T-helper 2 cell treated with Interferon-gamma antibody and Interleukin-4, amounts not matched to agents 5 μg/mL and 100 μg/mL, for 36 hours (primary cell): Measurements from ENCODE around the gene DBP.

Experiments
- DNase-seq: peaks from one replicate; pipeline ENCODE4 v3.0.0; 2021; ENCODE audit warnings: low spot score
- H3K27ac Mint-ChIP-seq: one replicate; pipeline ENCODE4 v1.8.0; 2021; ENCODE audit warnings: mild to moderate bottlenecking, mixed read lengths
- H3K27me3 Mint-ChIP-seq: one replicate; pipeline ENCODE4 v1.8.0; 2021; ENCODE audit warnings: low read depth, mixed read lengths
- H3K36me3 Mint-ChIP-seq: one replicate; pipeline ENCODE4 v1.8.0; 2021; ENCODE audit warnings: low read depth, mixed read lengths
- H3K4me1 Mint-ChIP-seq: one replicate; pipeline ENCODE4 v1.8.0; 2021; ENCODE audit warnings: low read depth, mixed read lengths
- H3K4me3 Mint-ChIP-seq: one replicate; pipeline ENCODE4 v1.8.0; 2022; ENCODE audit warnings: mild to moderate bottlenecking, moderate library complexity, mixed read lengths
- H3K9me3 Mint-ChIP-seq: one replicate; pipeline ENCODE4 v1.8.0; 2021; ENCODE audit warnings: mixed read lengths

The DBP gene

DNA sequence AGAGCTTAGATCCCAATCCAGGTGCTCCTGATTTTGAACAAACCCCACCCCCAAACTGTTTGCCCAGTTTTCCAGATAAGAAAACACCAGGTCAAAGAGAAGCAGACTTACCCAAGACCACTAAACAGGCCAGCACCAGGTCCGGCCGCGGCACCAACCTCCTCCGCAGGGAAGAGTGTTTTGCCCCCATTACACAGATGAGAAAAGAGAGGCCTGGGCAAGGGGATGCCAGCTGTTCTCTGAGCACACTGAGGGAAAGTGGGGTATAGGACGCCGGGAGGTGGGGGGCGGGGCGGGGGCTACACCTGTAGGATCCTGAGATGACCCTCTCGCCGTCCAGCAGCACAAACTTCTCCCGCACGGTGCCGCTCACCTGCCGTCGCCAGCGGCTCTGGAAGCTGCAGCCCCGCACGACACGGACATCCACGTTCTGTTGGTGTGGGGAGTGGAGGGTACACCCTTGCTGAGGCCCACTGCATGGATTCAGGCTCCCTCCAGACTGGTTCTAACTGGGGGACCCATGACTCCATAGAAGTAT lies 27.5 kb downstream of the DBP start:
- H3K36me3 Mint-ChIP-seq = no peaks in the 10 kb centered on the region
- DNase-seq = no peak
- no peak overlapping the region for H3K27ac Mint-ChIP-seq
- no peak overlapping the region for H3K4me3 Mint-ChIP-seq
- H3K4me1 Mint-ChIP-seq = peaks cover 4% of the 10 kb centered on the region
- H3K9me3 Mint-ChIP-seq = no peaks in the 10 kb centered on the region
- H3K27me3 Mint-ChIP-seq = no peaks in the 10 kb centered on the region

DNA sequence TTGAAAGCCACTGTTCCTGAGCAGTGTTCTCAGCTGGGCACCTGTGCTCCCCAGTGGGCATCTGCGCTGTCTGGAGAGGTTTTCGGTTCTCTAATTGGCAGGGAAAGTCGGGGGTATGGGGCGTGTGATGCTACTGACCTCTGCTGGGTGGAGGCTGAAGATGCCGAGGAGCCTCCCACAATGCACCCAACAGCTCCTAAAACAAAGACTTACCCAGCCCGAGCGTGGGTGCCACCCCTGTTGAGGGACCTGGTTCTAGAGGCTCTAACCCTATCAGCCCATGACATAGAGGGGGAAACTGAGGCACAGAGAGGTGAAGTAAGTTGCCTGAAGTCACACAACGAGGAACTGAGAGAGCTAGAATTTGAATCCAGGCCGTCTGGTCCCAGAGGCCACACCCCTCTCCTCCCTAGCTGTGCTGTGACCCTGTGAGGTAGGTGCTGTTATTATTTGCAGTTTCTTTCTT lies 28.3 kb downstream of the DBP start:
- Mint-ChIP-seq H3K4me3 (no peak overlapping the region), H3K27ac (peak overlapping the region; percentile 55), H3K36me3 (no peaks in the 10 kb centered on the region), H3K27me3 (no peaks in the 10 kb centered on the region), H3K9me3 (no peaks in the 10 kb centered on the region), H3K4me1 (peaks cover 4% of the 10 kb centered on the region)
- no peak for DNase-seq

DNA sequence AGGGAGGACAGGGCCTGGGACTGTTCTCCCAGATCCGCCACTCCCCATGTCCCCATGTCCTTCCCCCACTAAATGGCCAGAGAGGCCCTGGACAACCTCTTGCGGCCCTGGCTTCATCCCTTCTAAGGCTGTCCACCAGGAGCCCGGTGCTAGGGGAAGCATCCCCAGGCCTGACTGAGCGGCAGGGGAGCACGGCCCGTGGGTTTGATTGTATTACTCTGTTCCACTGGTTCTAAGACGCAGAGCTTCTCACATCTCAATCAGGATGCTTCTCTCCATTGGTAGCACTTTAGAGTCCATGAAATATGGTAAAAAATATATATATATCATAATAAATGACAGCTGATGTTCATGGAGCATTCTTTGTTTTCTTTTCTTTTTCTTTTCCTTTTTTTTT lies 29.8 kb downstream of the DBP start:
- no peak for DNase-seq
- Mint-ChIP-seq H3K27me3 (no peaks in the 10 kb centered on the region), H3K27ac (no peak overlapping the region), H3K4me3 (no peak overlapping the region), H3K9me3 (no peaks in the 10 kb centered on the region), H3K36me3 (no peaks in the 10 kb centered on the region), H3K4me1 (peaks cover 4% of the 10 kb centered on the region)

DNA sequence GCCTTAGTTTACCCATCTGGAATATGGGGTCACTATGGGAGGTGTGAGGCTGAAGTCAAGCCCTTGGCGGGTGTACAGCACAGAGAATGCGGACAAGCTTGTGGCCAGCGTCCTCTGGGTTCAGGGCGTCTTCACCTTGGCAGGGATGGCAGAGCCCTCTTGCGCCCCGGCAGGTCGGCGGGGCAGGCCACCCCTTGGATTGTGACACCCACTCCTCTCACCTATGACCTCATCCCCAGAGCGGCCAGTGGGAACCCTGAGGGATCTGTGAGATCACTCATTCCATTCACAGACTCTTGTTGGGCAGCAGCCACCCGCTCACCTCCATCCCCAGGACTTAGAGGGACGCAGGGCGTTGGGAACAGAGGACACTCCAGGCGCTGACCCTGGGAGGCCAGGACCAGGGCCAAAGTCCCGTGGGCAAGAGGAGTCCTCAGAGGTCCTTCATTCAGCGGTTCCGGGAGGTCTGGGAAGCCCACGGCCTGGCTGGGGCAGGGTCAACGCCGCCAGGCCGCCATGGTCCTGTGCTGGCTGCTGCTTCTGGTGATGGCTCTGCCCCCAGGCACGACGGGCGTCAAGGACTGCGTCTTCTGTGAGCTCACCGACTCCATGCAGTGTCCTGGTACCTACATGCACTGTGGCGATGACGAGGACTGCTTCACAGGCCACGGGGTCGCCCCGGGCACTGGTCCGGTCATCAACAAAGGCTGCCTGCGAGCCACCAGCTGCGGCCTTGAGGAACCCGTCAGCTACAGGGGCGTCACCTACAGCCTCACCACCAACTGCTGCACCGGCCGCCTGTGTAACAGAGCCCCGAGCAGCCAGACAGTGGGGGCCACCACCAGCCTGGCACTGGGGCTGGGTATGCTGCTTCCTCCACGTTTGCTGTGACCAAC lies 30.5 kb downstream of the DBP start, which contains the start of gene SPACA4:
Gene SPACA4 (plus strand): TSS at position 280 of the 896 bp plus-strand sequence. CDS start 237 bp downstream, at position 517.
- no peak within 1 kb of the TSS for H3K27ac Mint-ChIP-seq
- H3K27me3 Mint-ChIP-seq = no peaks in the 10 kb centered on the region
- no peak for DNase-seq
- H3K4me3 Mint-ChIP-seq = no peak within 1 kb of the TSS
- H3K9me3 Mint-ChIP-seq = no peaks in the 10 kb centered on the region
- no peaks in the 10 kb centered on the region for H3K36me3 Mint-ChIP-seq
- H3K4me1 Mint-ChIP-seq = peaks cover 4% of the 10 kb centered on the region

DNA sequence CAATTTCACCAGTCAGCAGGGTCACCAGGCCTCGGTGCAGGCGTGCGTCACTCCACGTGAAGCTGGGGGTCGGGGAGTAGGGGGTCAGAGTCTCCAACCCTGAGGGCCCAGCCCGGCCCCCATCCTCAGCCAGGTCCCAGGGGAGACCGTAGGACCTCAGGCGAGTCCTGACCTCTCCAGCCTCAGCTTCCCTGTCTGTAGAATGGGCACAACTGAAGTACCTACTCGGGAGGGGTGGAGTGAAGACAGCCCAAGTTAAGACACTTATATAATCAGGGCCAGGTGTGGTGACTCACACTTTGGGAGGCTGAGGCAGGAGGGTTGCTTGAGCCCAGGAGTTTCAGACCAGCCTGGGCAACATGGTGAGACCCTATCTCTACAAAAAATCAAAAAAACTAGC lies 33.3 kb downstream of the DBP start:
- Mint-ChIP-seq H3K4me3 (no peak overlapping the region), H3K9me3 (no peaks in the 10 kb centered on the region), H3K27ac (no peak overlapping the region), H3K27me3 (no peaks in the 10 kb centered on the region), H3K4me1 (peaks cover 3% of the 10 kb centered on the region), H3K36me3 (no peaks in the 10 kb centered on the region)
- DNase-seq = no peak

DNA sequence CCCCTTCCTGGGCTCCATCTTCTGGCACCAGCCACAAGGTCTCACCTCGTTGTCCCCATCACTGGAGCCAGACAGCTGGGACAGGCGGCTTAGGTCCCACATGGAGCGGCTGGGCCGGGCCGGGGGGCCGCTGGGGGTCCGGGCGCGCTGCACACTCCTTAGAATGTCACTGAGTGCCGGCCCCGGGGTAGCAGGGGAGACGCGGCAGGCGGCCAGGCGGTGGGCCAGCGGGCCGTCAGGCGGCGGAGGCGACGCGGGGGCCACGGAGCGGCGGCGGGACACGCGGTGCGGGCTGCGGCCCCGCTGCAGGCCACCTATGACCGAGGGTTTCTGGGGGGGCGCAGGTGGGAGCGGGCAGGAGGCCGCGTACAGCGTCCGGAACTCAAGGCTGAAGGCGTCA lies 33.7 kb downstream of the DBP start:
- no peak overlapping the region for H3K27ac Mint-ChIP-seq
- no peaks in the 10 kb centered on the region for H3K36me3 Mint-ChIP-seq
- no peaks in the 10 kb centered on the region for H3K27me3 Mint-ChIP-seq
- H3K4me1 Mint-ChIP-seq = no peaks in the 10 kb centered on the region
- H3K9me3 Mint-ChIP-seq = no peaks in the 10 kb centered on the region
- no peak overlapping the region for H3K4me3 Mint-ChIP-seq
- DNase-seq = no peak

DNA sequence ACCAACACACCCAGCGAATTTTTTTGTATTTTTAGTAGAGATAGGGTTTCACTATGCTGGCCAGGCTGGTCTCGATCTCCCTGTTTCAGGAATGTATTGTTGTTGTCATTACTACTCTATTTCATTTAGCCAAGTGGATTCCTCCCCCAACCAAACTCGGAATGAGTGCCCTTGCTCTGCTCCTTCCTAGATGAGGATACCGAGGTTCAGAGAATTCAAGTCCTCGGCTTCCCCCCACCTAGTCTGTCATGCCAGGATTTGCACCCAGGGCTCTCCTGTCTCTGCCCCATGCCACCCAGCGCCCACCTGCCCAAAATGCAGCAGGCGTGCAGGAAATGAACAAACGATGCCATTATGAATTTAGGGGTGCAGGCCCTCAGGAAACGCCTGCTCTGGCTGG lies 34.2 kb downstream of the DBP start:
- Mint-ChIP-seq H3K27ac (no peak overlapping the region), H3K9me3 (no peaks in the 10 kb centered on the region), H3K4me3 (no peak overlapping the region), H3K36me3 (no peaks in the 10 kb centered on the region), H3K27me3 (no peaks in the 10 kb centered on the region), H3K4me1 (no peaks in the 10 kb centered on the region)
- no peak for DNase-seq

DNA sequence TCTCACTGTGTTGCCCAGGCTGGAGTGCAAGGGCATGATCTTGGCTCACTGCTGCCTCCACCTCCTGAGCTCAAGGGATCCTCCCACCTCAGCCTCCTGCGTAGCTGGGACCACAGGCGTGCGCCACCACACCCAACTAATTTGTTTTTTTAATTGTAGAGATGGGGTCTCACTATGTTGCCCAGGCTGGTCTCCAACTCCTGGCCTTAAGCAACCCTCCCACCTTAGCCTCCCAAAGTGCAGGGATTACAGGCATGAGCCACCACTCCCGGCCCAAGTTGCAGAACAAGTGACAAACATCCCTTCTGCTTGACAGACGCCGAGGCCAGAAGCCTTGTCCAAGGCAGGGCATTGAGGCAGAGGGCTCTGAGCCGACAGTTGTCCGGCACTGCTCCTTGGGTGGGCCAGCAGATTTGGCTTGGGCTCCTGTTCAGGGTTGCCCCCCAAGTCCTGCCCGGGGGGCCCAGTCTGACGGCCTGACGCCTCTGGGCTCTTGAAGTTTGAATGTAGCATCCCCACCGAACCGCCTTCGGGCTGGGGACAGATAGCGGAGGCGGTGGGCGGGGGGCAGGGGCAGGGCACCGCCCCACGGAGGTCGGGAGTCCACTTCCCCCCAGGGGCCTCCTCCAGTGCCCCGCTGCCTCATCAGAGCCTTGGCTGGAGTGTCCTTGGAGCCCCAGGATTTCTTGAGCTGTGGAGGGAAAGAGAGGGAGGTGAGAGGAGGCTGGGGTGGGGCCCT lies 36.3 kb downstream of the DBP start:
- Mint-ChIP-seq H3K27me3 (no peaks in the 10 kb centered on the region), H3K4me1 (peaks cover 2% of the 10 kb centered on the region), H3K27ac (no peak overlapping the region), H3K4me3 (no peak overlapping the region), H3K36me3 (no peaks in the 10 kb centered on the region), H3K9me3 (no peaks in the 10 kb centered on the region)
- DNase-seq = no peak

DNA sequence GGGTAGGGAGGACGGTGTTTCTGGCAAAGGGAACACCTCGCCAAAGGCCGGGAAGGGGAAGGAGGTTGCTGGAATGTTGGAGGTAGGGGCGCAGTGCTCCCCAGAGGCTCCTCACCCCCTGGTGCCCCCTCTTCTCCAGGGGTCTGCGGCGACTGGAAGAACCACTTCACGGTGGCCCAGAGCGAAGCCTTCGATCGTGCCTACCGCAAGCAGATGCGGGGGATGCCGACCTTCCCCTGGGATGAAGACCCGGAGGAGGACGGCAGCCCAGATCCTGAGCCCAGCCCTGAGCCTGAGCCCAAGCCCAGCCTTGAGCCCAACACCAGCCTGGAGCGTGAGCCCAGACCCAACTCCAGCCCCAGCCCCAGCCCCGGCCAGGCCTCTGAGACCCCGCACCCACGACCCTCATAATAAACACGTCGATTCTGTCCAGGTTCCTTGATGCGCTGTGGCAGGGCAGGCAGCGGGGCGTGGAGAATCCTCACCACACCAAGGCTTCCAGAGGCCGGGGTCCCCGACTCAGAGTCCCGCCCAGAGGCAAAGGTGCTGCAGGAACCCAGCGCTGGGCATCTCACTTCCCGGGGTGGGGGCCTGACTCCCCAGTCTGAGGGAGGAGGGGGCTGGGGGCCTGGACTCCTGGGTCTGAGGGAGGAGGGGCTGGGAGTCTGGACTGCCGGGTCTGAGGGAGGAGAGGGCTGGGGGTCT lies 38.0 kb downstream of the DBP start:
- H3K27ac Mint-ChIP-seq = no peak overlapping the region
- no peaks in the 10 kb centered on the region for H3K36me3 Mint-ChIP-seq
- H3K4me3 Mint-ChIP-seq = no peak overlapping the region
- peaks cover 4% of the 10 kb centered on the region for H3K4me1 Mint-ChIP-seq
- DNase-seq = no peak
- no peaks in the 10 kb centered on the region for H3K9me3 Mint-ChIP-seq
- H3K27me3 Mint-ChIP-seq = no peaks in the 10 kb centered on the region

DNA sequence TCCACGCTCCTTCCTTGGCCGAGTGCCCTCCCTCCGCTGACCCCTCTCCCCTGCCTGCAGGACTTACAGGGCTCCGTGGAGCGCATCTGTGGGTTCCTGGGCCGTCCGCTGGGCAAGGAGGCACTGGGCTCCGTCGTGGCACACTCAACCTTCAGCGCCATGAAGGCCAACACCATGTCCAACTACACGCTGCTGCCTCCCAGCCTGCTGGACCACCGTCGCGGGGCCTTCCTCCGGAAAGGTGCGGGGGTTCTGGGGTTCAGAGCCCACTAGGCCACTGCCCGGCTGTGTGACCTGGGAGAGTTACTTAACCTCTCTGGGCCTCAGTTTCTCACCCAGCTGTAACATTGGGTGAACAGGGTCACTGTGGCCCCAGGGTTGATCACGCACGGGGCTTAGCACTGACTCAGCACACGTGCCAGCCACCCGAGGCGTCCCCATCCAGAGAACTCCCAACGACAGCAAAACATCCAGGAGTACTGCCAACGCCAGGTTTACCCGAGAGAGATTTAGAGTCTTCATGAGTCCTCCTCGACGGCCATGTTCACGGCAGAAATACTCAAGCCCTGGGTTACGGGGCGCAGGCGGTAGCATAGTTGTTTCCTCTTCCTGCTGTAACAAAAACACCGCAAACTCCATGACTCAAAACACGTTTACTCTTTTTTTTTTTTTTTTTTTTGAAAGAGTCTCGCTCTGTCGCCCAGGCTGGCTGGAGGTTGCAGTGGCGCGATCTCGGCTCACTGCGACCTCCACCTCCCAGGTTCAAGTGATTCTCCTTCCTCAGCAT lies 40.3 kb downstream of the DBP start:
- H3K27me3 Mint-ChIP-seq = no peaks in the 10 kb centered on the region
- DNase-seq = peak; percentile 36
- peaks cover 4% of the 10 kb centered on the region for H3K4me1 Mint-ChIP-seq
- no peaks in the 10 kb centered on the region for H3K36me3 Mint-ChIP-seq
- peak overlapping the region; percentile 77 for H3K27ac Mint-ChIP-seq
- peak overlapping the region; percentile 75 for H3K4me3 Mint-ChIP-seq
- H3K9me3 Mint-ChIP-seq = no peaks in the 10 kb centered on the region

DNA sequence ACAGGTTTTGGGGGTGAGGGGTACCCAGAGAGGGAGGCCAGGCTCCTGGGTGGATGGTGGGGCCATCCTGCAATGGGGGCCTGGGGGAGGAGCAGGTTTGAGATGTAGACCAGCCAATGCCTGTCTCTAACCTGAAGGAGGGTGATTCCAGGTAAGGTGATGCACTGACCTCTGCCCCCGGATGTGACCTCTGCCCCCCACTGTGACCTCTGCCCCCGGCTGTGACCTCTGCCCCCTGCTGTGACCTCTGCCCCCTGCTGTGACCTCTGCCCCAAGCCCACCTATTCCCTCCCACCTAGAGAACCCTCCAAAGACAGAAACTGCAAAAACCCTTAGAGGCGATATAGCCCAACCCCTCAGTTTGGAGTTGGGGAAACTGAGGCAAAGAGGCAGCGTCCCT lies 40.9 kb downstream of the DBP start:
- peak overlapping the region; percentile 77 for H3K27ac Mint-ChIP-seq

DNA sequence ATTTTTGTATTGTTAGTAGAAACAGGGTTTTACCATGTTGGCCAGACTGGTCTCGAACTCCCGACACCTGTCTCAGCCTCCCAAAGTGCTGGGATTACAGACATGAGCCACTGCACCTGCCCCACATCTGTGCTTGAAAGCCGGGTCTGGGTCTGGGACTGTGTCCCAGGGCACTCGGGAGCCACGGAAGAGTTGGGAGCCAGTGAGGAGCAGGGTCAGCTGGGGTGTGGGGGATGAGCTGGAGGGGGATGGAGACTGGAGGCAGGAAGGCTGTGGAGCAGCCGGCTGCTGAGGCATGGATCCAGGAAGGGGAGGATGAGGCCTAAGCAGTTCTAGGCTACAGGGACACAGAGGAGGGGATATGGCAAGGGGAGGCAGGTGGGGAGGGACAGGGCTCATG lies 41.3 kb downstream of the DBP start:
- Mint-ChIP-seq H3K27ac (peak overlapping the region; percentile 77), H3K27me3 (no peaks in the 10 kb centered on the region), H3K4me3 (peak overlapping the region; percentile 75), H3K36me3 (no peaks in the 10 kb centered on the region), H3K4me1 (peaks cover 6% of the 10 kb centered on the region), H3K9me3 (no peaks in the 10 kb centered on the region)
- DNase-seq = no peak

More for the DNA sequence above, 40.9 kb downstream of the DBP start:
- H3K9me3 Mint-ChIP-seq = no peaks in the 10 kb centered on the region
- peaks cover 6% of the 10 kb centered on the region for H3K4me1 Mint-ChIP-seq
- no peak for DNase-seq
- peak overlapping the region; percentile 75 for H3K4me3 Mint-ChIP-seq
- H3K27me3 Mint-ChIP-seq = no peaks in the 10 kb centered on the region
- H3K36me3 Mint-ChIP-seq = no peaks in the 10 kb centered on the region

DNA sequence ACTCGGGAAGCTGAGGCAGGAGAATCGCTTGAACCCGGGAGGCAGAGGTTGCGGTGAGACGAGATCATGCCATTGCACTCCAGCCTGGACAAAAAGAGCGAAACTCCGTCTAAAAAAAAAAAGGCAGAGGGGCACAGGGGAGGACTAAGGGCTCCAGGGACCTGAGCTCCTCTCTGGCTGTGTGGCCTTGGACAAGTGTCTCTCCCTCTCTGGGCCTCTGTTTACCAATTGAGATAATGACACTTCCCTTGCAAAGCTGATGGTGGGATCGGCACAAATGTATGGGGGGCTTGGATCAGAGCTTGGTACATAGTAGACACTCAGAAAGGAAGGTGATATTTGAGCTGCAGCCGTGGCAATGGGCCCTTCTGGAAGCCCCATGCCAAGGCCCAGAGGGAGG lies 42.0 kb downstream of the DBP start:
- no peaks in the 10 kb centered on the region for H3K36me3 Mint-ChIP-seq
- no peak for DNase-seq
- no peaks in the 10 kb centered on the region for H3K9me3 Mint-ChIP-seq
- H3K27ac Mint-ChIP-seq = peak overlapping the region; percentile 71
- no peaks in the 10 kb centered on the region for H3K27me3 Mint-ChIP-seq
- H3K4me3 Mint-ChIP-seq = peak overlapping the region; percentile 71
- peaks cover 6% of the 10 kb centered on the region for H3K4me1 Mint-ChIP-seq
